ENCODE results near the gene LDHAL6B. TPM values are rescaled to one million over a fixed set of nuclear protein-coding genes. Genes with fewer than 3 reads are reported as not detected.
"Not testable (repeated sequence)": the region's sequence is repeated elsewhere in the genome, so short reads cannot be mapped to it uniquely, and the experiment has no call there.

The LDHAL6B gene
- under 1 TPM in 3 of 5 donors, not detected in 2; 0.08 to 0.13 (median 0.10) TPM for polyA plus RNA-seq (ENCODE audit: insufficient read depth in 1 of 5, insufficient read length in 5 of 5, low replicate concordance in 1 of 5)
- long read RNA-seq, donor 1, result 0 reads
- long read RNA-seq, donor 2, result 0 reads
- long read RNA-seq, donor 3, result 0 reads
- long read RNA-seq, donor 4, result 0 reads
- long read RNA-seq, donor 5, result 0 reads
- long read RNA-seq, donor 6, result 0 reads
- long read RNA-seq, donor 7, result 0 reads
- long read RNA-seq, donor 8, result 0 reads

DNA sequence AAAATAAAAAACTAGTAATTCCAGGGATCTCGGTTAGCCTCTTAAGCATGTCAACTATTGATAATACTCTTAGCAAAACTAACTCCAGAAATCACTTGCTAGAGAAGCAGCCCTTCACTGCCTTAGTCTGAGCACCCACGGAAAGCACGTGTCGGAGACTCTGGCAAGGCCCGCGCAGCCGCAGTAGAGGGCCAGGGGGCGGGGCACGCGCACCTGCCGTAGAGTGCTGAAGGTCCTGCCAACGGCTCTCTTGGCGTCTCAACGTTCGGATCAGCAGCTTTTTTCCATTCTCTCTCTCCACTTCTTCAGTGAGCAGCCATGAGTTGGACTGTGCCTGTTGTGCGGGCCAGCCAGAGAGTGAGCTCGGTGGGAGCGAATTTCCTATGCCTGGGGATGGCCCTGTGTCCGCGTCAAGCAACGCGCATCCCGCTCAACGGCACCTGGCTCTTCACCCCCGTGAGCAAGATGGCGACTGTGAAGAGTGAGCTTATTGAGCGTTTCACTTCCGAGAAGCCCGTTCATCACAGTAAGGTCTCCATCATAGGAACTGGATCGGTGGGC lies at the start of gene LDHAL6B:
TSS of gene LDHAL6B (plus strand) at position 221 of the 561 bp plus-strand sequence. CDS start at position 319, 98 bp downstream.
- no peak for DNase-seq

DNA sequence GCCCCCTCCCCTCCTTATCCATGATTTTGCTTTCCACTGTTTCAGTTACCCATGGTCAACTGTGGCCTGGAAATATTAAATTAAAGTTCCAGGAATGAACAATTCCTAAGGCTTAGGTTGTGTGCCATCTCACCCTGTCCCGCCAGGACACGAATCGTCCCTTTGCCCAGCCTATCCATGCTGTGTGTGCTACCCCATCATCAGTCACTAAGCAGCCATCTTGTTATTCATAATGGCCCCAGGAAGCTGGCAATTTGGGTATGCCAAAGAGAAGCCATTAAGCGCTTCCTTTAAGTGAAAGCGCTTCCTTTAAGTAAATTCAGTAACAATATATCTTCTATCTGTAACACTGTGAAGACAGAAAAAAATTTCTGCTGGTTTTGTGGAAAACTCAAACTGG lies 49.2 kb upstream of the LDHAL6B start:
- DNase-seq, result no peak

DNA sequence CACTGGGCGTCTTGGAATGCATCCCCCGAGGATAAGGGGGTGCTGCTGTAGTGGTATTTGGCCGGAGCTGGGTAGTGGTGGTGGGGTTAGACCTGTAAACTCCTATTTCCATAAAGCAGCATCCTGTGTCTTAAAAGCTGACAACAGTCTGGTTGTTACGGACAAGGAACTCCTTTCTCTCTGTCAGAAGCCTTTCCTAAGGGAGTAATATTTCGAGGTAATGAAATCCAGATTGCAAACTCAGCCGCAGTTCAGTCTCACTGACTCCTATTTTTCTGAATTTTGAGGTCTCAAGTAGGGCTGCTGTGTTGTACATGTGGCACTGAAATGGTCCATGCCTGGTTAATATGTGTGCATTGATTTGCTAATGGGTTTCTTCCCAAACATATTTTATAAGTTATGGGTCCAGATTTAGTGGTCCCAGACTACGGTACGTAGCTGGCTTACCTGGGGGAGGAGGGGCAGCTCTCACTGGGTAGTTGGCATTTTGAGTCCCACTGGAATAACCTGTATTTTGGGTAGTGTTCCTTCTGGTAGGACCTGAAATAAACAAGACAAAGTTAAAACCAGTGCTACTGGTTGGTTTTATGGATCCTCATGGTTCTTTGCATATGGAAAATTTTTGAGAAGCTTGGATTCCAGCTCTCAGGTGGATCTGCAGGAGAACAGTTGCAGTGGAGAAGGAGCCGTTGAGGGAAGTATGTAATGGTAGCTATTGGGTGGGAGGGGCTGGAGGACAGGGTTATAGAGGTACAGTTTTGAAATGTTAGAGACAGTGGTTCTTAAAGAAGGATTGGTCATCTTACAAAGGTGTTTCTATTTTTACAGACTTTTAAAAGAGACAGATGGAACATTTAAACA lies 48.6 kb upstream of the LDHAL6B start:
- no peak for DNase-seq

DNA sequence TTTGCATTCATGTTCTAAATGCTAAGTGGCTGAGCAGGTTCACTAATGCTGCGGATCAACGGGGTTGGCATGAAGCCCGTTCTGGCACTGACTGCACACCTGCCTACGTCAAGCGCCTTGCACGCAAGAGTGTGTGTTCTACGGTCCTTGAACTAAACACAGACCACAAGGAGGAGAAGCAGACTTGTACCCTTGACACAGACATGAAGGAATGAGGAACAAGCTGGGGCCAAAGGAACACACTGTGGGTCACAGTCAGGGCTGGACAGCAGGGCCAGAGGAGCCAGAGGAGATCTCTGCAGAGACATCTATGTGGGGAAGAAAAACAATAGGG lies 48.0 kb upstream of the LDHAL6B start:
- peak; percentile 41 to 51 for DNase-seq

DNA sequence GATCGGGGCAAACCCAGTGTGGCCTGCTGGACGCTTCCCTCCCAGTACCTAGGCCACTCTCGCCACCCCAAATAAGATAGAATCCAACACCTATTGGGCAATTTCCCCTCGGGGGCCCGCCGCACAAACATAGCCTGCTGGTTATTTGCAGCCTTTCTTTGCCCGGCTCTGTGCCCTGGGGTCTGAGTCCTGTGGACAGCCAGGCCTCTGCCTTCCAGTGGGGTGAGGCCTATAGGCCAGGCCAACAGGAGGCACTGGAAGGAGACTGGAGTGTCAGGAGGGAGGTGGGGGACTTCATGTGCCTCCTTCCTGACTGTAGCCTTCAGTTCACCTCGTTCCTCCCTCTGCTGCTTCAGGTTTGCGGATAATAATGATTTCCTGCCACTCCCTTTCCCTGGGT lies 47.4 kb upstream of the LDHAL6B start:
- DNase-seq, result no peak

DNA sequence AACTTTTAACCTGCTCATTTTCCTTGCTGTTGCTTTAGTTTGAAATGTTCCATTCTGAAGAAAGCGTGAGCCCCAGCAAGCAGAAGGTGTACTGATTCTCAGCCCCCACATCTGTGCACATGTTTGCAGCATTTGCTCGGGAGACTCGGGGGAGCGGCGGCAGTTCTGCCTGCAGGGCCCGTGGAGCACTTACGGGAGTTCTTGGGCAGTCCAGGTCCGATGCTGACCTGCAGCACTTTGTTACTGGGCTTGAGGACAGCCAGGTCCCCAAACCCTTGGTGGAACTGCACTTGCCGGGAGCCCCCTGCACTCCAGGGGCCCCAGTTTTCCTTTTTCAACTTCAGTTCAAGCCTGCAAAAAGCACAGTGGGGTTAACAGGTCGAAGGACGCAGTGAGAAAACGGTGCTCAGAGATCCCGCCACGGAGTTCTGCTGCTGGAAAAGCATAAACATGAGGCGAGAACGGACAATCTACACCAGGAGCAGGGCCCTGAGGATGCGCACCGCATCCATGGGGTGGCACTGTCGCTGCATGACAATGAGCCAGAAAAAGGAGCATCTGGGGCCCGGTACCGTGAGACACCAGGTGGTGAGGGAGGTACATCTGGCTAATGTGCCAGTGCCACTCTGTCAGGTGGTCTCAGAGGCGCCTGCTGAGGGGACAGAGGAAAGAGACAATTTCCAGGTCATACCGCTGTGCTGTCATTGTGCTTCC lies 45.6 kb upstream of the LDHAL6B start:
- DNase-seq, result no peak

DNA sequence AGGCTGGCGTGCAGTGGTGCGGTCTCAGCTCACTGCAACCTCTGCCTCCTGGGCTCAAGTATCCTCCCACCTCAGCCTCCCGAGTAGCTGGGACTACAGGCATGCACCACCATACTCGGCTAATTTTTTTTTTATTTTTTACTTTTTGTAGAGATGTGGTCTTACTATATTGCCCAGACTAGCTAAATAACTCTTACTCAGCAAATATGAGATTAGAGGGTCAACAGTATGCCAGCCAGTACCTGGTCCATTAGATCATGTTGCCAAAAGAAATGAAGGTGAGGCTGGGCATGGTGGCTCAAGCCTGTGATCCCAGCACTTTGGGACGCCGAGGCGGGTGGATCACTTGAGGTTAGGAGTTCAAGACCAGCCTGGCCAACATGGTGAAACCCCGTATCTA lies 44.6 kb upstream of the LDHAL6B start:
- not testable (repeated sequence) for DNase-seq

DNA sequence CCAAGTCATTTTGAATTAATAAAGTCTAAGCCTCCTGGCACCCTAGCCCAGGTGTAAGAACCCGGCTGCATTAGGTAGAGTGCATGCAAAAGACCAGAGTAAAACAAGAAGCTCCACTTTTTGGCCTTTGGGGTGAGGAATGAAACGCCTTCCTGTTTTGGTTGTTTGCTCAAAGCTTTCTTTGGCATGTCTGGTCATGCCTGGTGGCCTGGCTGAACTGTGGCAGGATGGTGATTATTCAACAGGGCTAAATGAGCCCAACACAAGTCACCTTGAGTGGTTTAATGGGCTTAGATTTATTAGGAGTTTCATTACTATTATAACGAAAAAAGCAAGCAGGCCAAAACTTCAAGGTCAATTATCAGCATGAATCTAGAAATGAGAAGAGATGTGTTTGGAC lies 40.9 kb upstream of the LDHAL6B start:
- DNase-seq, result no peak

DNA sequence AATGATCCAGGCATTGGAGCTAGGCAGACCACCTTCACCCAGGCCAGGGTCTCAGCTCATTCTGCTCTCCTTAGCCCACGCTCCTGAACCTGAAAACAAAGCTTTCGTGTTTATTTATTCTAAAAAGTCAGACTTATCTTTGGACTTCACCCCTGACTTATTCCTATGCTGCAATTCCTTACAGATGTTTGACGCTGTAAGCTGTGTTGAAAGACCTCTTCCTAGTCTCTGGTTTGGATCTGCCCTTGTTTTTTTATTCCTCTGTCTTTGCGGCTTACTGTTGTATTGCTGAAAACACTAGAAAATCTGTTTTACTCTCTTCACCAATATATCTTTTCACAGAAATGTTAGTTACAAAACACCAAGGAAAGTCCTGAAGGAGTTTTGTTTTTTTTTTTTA lies 40.5 kb upstream of the LDHAL6B start:
- DNase-seq, result no peak

DNA sequence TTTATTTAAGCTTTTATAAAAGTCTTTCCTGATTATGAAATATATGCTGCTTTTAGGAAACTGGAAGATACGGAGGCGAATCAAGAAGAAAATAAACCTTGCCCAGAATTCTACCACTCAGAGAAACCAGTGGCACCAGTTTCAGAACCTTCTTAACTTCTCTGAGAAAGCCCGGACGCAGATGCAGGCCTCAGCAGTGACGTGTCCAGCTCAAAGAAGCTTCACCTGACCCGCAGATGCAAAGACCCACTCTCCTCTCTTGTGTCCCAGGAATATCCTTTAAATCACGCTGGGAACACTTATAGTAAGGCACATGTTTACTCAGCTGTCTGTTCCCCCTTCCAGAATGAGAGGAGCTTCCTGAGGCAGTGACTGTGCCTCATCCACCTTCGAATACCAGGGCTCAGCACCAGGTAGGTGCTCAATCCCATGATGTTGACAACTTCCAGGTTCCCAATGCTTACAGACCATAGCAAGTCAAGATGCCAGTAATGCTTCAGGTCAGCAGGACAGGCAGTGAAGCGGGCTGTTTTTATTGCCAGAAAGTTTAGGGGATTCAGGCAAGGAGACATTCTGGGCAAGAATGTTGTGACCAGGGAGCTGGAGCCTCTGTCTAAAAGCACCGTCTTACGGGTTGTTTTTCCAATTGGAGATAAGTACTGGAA lies 39.9 kb upstream of the LDHAL6B start:
- no peak for DNase-seq

DNA sequence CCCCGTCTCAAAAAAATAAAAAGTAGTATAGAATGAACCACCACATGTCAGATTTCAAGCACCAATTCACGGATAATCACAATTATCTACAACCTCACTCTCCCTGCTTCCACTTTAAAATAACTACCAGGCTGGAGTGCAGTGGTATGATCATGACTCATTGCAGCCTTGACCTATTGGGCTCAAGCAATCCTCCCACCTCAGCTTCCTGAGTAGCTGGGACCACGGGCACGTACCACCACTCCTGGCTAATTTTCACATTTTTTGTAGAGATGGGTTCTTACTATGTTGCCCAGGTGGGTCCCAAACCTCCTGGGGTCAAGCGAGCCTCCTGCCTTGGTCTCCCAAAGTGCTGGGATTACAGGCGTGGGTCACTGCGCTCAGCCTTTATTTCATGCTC lies 38.1 kb upstream of the LDHAL6B start:
- DNase-seq, result no peak

DNA sequence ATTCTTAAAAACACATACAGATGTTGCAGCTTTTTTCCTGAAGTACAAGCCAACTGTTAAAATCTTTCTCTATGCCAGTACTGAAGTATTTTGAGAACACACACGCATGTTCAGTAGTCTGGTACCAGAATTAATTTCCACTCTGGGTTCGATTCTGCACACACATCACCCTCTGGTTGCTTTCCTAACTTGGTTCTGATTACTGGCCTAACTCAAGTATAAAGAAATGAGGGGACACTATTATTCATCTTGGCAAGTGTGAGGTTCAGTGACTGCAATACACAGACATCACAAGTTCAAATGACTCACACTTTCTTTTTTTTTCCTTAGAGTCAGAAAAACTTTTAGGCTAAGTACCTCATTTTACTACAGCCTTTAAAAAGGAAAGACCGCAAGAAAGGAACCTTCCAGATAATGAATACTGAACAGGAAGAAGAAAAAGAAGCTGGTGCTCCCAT lies 37.4 kb upstream of the LDHAL6B start:
- no peak for DNase-seq

DNA sequence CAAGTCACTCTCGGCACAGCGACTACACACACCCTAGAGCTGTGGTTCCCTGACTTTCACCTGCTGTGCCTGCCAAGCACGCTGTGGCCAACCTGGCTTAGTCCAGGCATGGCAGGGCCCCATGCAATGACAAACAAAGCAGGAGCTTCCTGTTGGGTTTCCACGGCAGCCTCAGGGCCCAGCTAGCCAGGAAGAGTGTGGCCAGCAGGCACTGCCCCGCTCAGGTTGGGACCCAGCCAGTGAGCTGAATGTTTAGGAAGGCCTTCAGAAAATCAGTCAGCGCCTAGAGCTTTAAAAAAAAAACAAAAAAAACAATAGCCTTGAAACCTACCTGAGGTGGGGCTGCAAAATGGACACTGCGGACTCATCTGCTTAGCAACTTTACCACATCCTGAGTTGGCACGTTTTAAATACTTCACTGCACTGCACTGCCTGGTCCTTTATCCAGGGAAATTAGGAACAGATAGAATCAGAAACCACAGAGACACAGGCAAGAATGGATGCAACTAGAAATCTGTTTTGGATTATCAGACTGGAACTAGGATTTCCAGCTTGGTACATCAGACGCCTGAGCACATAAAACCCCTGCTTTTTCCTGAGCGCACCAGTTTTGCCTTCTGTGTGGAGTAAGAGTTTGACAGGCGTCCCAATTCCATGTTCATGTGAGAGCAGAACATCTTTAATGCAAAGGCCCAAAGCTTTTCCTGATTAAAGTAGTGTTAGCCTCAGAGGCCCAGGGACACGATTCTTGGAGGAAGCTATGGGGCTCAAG lies 36.2 kb upstream of the LDHAL6B start:
- no peak for DNase-seq

DNA sequence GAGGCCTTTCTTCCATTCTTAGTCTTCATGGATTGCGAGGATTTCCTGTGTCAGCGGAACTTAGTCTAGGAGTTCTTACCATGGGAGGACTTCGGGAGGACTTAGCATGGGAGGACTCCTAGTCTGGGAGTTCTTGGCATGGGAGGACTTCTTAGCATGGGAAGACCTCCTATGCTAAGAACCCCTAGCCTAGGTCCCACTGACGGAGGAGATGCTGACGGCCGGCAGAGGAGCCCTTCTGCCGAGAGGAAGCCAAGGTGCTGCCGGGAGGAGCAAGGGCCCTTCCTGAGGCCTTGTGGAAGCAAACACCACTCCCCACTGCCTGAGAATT lies 35.6 kb upstream of the LDHAL6B start:
- no peak for DNase-seq

DNA sequence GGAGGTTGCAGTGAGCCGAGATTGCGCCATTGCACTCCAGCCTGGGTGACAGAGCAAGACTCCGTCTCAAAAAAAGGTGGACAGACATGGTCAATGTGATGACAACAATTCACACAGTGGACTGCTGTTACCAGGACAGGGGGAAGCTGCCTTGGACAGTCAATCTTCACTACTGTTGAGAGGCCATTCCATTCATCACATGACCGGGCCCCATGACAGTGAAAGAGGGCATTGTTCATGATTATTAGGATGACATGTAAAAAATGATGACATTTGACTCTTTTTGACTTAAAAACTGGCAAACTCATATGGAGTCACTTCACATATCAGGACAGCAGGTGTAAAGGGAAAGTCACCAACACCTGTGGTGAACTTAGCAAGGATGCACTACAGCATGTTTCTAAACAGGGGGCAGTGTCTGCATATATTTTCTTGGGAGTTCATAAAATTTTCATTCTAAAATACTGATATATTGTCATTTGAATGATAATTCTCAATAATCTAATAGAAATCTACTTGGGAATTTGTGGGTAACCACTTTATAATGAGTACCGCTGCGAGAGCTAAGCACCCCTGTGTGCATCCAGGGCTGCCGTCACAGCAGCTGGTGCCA lies 34.2 kb upstream of the LDHAL6B start:
- DNase-seq, result no peak

DNA sequence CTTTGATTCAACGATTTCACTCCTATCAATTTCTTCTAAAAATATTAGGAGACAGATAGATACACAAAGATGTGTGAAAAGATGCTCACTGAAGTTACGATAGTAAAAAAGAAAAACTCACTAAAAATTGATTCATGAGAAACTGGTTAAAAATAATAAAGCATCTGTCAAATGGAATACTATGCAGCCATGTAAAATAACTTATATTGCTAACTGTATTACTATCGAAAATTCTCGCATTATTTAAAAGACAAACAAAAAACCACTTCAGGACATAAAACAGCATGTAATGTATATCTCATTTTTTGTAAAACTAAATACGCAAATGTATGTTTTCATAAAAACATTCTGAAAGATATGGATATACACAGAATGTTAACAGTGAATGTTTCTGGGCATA lies 33.4 kb upstream of the LDHAL6B start:
- no peak for DNase-seq

DNA sequence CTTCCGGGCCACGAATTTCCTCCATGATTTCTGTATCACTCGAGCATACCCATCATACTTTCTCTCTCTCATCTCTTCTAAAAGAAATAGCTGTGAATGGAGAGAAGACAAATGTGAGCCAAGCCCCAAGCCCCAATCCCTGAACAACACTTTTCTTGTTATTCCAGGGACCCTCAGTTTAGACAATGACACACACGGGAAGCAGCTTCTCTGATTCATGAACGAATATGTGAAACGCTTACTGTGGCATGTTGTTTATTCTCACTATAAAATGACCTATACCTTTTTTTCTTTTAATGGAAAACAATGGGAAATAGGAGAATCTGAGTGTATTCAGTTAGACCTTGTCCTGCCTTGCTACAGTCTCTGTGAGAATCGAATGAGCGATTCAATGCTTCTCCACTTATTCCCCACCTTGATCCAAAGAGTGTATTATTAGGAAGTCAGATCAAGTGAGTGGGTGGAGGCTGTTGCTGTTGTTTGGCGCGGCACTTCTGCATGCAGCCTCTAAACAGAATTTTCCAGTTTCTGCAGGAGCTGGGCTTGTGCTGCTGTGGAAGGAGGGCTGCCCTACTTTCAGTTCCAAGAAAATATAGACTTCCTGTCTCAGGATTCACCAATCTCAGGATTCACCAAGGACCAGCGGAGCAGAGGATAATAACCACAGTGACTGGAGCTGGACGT lies 32.4 kb upstream of the LDHAL6B start:
- no peak for DNase-seq

DNA sequence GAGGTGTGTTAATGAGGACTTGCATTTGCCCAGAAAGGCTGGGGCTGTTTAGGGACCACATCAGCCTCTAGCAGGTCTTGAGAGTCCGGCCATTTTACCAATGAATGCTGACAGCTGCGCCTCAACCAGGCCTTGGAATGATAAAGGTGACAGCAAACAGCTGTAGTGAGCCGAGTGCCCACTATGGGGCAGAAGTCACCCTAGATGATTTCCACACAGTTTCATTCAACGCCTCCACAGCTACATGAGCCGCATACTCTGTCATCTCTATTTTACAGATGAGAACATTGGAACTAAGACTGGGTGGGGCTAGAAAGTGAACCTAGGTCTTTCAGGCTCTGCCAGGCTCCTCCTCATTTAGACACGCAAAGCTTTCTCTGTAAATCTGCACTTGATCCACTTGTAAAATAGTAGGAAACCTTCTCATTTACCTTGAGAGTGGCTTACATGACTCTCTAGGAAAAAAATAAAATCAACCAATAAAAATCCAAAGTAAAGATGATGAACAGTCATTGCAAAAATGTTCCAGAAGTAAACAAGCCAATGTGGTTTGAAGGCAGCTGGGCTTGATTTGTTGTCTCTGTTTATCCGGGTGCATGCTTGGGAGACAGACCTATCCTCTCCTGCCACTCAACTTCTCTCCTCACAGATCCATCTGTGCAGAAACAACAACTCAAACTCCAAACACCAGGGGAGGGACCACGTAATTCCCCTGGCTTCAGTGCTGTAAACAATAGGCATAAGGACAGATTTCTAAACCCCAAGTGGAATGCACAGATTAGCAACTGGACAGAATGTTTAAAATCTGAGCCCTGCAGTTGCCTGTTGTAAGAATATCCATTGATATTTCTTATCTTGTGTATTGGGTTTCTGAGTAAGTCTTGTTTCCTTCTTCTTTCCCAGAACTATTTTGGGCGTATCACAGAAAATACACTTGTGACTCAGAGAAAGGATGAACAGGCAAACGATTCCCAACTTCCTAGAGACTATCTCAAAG lies 31.5 kb upstream of the LDHAL6B start:
- peak; percentile 16 to 19 for DNase-seq
